Measurements from ENCODE around the gene FAM9C. TPM values are rescaled to one million over a fixed set of nuclear protein-coding genes. Genes with fewer than 3 reads are reported as not detected.
A peak's percentile ranks its signal among the peaks of the same experiment; 100 is the strongest.

Gene FAM9C
- polyA plus RNA-seq, 1 experiment, result 0.04 TPM

DNA sequence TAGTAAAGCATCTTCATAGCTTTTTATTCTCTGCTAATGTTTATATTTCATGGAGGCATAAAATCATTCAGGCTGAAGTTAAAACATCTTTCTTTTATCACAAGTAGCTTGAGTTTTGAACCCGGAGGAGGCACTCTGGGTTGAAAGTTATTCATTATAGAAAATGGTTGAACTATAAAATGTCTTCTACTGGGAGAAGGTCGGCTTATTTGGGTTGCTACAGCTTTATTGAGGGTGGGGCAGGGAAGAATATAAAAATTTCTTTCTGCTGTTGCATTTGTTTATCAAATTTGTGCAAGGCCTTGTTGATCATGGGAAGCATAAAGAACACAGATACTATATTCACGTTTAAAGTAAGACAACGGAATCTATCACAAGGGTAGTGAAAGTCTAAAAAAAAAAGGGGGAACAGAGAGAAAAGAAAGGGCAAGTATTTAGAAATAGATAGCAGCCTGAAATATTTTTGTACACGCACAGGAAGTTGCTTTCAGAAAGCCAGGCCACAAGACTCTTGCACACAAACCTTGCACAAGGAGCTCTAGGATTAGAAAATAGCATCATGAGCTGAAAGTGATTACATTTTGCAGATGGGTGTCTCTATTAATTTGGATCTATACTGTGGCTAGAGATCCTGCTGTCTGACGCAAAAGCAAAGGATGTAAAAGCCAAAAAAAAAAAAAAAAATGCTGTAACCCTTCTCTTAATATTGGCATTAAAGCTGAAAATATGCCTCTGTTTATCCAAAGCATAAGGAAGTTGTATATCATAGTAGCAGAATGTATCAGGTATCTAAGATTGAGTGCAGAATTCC, 37.2 kb upstream of the FAM9C start:
- ChIA-PET CTCF (no interaction called here), POLR2A (interaction anchor here (0.7 to 1.6 kb wide), 9 partner anchors 9 to 407 kb away, joined by 3 to 10 read pairs (median 4); no protein-coding TSS in a partner anchor)
- Histone ChIP-seq H3K9me3 (ENCODE audit: control insufficient read depth, insufficient read depth, low read length) (no peaks in the 10 kb centered on the region), H3K27me3 (ENCODE audit: control insufficient read depth, insufficient read depth, low read length) (no peaks in the 10 kb centered on the region), H3K27ac (ENCODE audit: low read depth, low read length) (peak overlapping the region; percentile 65), H3K4me3 (ENCODE audit: low read depth, low read length) (no peak overlapping the region)
- TF ChIP-seq CTCF (IDR thresholded peaks at IDR 0.05; ENCODE audit: low read depth, low read length), result no peak
- no peak for DNase-seq (ENCODE audit: low read depth, low spot score)

DNA sequence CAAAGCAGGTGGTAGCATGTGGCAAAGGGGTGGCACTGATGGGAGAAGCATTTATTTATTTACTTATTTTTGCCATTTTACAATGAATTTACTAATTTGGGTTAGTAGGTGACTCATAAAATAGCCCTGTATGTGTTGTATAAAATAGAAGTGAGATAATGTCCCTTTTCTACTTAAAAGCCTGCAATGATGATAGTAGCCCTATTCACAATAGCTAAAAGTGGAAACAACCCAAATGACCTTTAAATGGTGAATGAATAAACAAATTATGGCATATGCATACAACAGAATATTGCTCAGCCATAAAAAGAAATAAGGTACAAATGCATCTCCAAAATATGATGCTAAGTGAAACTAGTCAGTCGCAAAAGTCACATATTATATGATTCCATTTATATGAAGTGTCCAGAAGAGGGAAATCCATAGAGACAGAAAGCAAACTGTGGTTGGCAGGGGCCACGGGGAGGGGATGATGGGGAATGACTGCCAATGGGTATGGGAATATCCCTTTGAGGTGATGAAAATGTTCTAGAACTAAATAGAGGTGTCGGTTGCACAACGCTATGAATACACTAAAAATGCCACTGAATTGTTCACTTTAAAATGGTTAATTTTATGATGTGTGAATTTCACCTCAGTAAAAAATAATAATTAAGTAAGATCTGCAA, 35.8 kb upstream of the FAM9C start:
- CTCF ChIA-PET, result no interaction called here
- no peak overlapping the region for H3K4me3 ChIP-seq (ENCODE audit: low read depth, low read length)
- H3K27ac ChIP-seq (ENCODE audit: low read depth, low read length), result no peak overlapping the region
- DNase-seq (ENCODE audit: low read depth, low spot score), result no peak
- no peaks in the 10 kb centered on the region for H3K9me3 ChIP-seq (ENCODE audit: control insufficient read depth, insufficient read depth, low read length)
- no peak for TF ChIP-seq CTCF (IDR thresholded peaks at IDR 0.05; ENCODE audit: low read depth, low read length)
- no peaks in the 10 kb centered on the region for H3K27me3 ChIP-seq (ENCODE audit: control insufficient read depth, insufficient read depth, low read length)
- POLR2A ChIA-PET, result no interaction called here

DNA sequence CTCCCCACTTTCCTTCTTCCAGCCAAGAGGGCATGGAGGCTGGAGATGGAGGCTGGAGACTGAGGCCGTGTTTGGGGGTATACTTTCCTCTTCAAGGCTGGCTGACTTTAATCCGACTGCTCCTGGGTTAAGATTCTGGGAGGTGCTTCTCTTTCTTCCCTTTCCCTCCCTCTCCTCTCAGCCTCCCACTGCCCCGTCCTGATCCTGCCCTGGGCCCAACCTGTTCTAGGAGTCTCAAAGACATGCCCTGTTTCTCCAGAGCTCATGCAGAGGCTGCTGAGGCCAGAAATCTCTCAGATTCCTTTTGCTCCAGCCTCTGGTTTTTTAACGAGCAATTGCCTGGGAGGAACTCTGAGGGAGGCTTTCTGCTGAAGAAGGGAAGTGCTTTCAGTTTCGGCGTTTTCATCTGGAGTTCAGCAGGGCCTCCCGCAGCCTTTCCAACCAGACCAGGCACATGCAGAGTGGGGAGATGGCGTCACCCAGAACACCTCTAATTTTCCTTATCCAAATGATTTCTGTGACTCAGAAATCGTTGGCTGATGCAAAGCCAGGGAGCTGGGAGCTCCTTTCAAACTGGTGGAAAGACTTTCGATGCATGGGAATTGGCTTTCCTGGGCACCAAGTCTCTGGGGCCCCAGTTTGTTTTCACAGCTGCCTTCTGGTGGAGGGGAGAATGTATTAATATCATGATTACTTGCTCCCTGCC, 34.5 kb upstream of the FAM9C start:
- no peak for TF ChIP-seq CTCF (IDR thresholded peaks at IDR 0.05; ENCODE audit: low read depth, low read length)
- Histone ChIP-seq H3K27me3 (ENCODE audit: control insufficient read depth, insufficient read depth, low read length) (no peaks in the 10 kb centered on the region), H3K27ac (ENCODE audit: low read depth, low read length) (peak overlapping the region; percentile 94), H3K4me3 (ENCODE audit: low read depth, low read length) (no peak overlapping the region), H3K9me3 (ENCODE audit: control insufficient read depth, insufficient read depth, low read length) (no peaks in the 10 kb centered on the region)
- ChIA-PET CTCF (no interaction called here), POLR2A (interaction anchor here (0.6 to 1.5 kb wide), 4 partner anchors 10 to 130 kb away, joined by 3 read pairs; no protein-coding TSS in a partner anchor)
- no peak for DNase-seq (ENCODE audit: low read depth, low spot score)

GRCh38 chrX:13077168-13077567, 32.7 kb upstream of the FAM9C start:
- ChIA-PET CTCF (interaction anchor here (0.7 kb wide), 1 partner anchor 411 kb away, joined by 3 read pairs; no protein-coding TSS in a partner anchor), POLR2A (interaction anchor here (0.9 kb wide), 1 partner anchor 13 kb away, joined by 9 read pairs; no protein-coding TSS in a partner anchor)
- no peaks in the 10 kb centered on the region for H3K27me3 ChIP-seq (ENCODE audit: control insufficient read depth, insufficient read depth, low read length)
- no peak for TF ChIP-seq CTCF (IDR thresholded peaks at IDR 0.05; ENCODE audit: low read depth, low read length)
- no peak for DNase-seq (ENCODE audit: low read depth, low spot score)
- H3K4me3 ChIP-seq (ENCODE audit: low read depth, low read length), result no peak overlapping the region
- H3K9me3 ChIP-seq (ENCODE audit: control insufficient read depth, insufficient read depth, low read length), result no peaks in the 10 kb centered on the region
- H3K27ac ChIP-seq (ENCODE audit: low read depth, low read length), result no peak overlapping the region
